ENCODE measurements around the gene ACKR1.
A peak's percentile ranks its signal among the peaks of the same experiment; 100 is the strongest.

Gene ACKR1

GRCh38 chr1:159177272-159177907 lies 27.3 kb upstream of the ACKR1 start:
- no peak for TF ChIP-seq POLR2AphosphoS5 (IDR thresholded peaks at IDR 0.05; ENCODE audit: low read depth, low read length)
- peak; percentile 98; the same call in 1 of the 2 replicates for TF ChIP-seq SIN3A (IDR thresholded peaks at IDR 0.05; ENCODE audit: borderline replicate concordance, insufficient read depth, low read length)
- no peak for TF ChIP-seq FOXP2 (optimal IDR thresholded peaks at IDR 0.05; ENCODE audit: borderline replicate concordance, extremely low read depth, extremely low read length, insufficient read depth)
- peak; percentile 96 to 100 for TF ChIP-seq REST (IDR thresholded peaks at IDR 0.05; ENCODE audit: insufficient read depth in 1 of 2, low read depth in 2 of 2, low read length in 2 of 2)

GRCh38 chr1:159179906-159180305 lies 24.8 kb upstream of the ACKR1 start:
- TF ChIP-seq TAF1 (IDR thresholded peaks at IDR 0.05; ENCODE audit: borderline replicate concordance, insufficient read depth, low read length), result no peak
- no peak for TF ChIP-seq SIN3A (IDR thresholded peaks at IDR 0.05; ENCODE audit: borderline replicate concordance, insufficient read depth, low read length)
- TF ChIP-seq FOXP2 (optimal IDR thresholded peaks at IDR 0.05; ENCODE audit: borderline replicate concordance, extremely low read depth, extremely low read length, insufficient read depth), result no peak
- no peak for TF ChIP-seq POLR2AphosphoS5 (IDR thresholded peaks at IDR 0.05; ENCODE audit: low read depth, low read length)
- TF ChIP-seq REST (IDR thresholded peaks at IDR 0.05; ENCODE audit: insufficient read depth in 1 of 2, low read depth in 2 of 2, low read length in 2 of 2), result no peak

- TF ChIP-seq TAF1 (IDR thresholded peaks at IDR 0.05; ENCODE audit: borderline replicate concordance, insufficient read depth, low read length), result no peak
- TF ChIP-seq POLR2AphosphoS5 (IDR thresholded peaks at IDR 0.05; ENCODE audit: low read depth, low read length), result no peak
- TF ChIP-seq FOXP2 (optimal IDR thresholded peaks at IDR 0.05; ENCODE audit: borderline replicate concordance, extremely low read depth, extremely low read length, insufficient read depth), result no peak
- no peak for TF ChIP-seq REST (IDR thresholded peaks at IDR 0.05; ENCODE audit: insufficient read depth in 1 of 2, low read depth in 2 of 2, low read length in 2 of 2)
- TF ChIP-seq SIN3A (IDR thresholded peaks at IDR 0.05; ENCODE audit: borderline replicate concordance, insufficient read depth, low read length), result no peak
These were observed 24.2 kb upstream of the ACKR1 start for GRCh38 chr1:159180516-159180915.

GRCh38 chr1:159181328-159182024 lies 23.2 kb upstream of the ACKR1 start:
- TF ChIP-seq SIN3A (IDR thresholded peaks at IDR 0.05; ENCODE audit: borderline replicate concordance, insufficient read depth, low read length), result no peak
- no peak for TF ChIP-seq TAF1 (IDR thresholded peaks at IDR 0.05; ENCODE audit: borderline replicate concordance, insufficient read depth, low read length)
- no peak for TF ChIP-seq POLR2AphosphoS5 (IDR thresholded peaks at IDR 0.05; ENCODE audit: low read depth, low read length)
- no peak for TF ChIP-seq REST (IDR thresholded peaks at IDR 0.05; ENCODE audit: insufficient read depth in 1 of 2, low read depth in 2 of 2, low read length in 2 of 2)
- no peak for TF ChIP-seq FOXP2 (optimal IDR thresholded peaks at IDR 0.05; ENCODE audit: borderline replicate concordance, extremely low read depth, extremely low read length, insufficient read depth)

Measured in PFSK-1 (cell line).